K562 (cell line): ENCODE results near the gene XKRX. TPM values are rescaled to one million over a fixed set of nuclear protein-coding genes. Genes with fewer than 3 reads are reported as not detected.

Experiments used
- ATAC-seq: fragments of 200-7000 bp; cut with Tn5 transposase; 3 replicates; pipeline ENCODE4 v1.9.1; 2020; ENCODE audit warnings: moderate library complexity
- BruUV-seq: library from RNA; stranded (reverse); fragments of 400-500 nt; replicated peaks from 2 replicates; lab custom pipeline; 2021; lab: Mats Ljungman, UMichigan
- CTCF ChIA-PET: fragments of 300-600 bp; formaldehyde crosslinking; extraction: SDS; loops from one replicate; lab custom pipeline; 2021; ENCODE audit warnings: low intra/inter-chr PET ratio; lab: Yijun Ruan, JAX
- POLR2A ChIA-PET: fragments of 300-600, 350-650 bp; sonication (Branson Sonifier 250); formaldehyde crosslinking; extraction: SDS; loops from one replicate; lab custom pipeline; 2021; ENCODE audit warnings: antibody characterized with exemption, inconsistent platforms; lab: Yijun Ruan, JAX
- DNase-seq, 4 experiments: peaks; one replicate each; pipeline versions ENCODE4 v3.0.0 to v3.0.0-alpha.2; 2011 to 2018; ENCODE audit warnings: low spot score in 3 of 4, mixed read lengths in 3 of 4; ENCODE audit errors: extremely low read depth in 1 of 4
- FAIRE-seq: peaks from 2 replicates; lab custom pipeline; 2011; peaks lifted over from hg19 to GRCh38; lab: Jason Lieb, UNC
- H2AFZ ChIP-seq: 2 replicates; pipeline ENCODE4 v1.6.0; 2011; ENCODE audit warnings: low read depth, low read length, control low read depth, inconsistent platforms
- H3K27ac ChIP-seq: fragments of 200-600 bp; 3 replicates; pipeline ENCODE4 v1.8.0; 2011; ENCODE audit warnings: low read depth, mild to moderate bottlenecking, control low read depth, inconsistent platforms, low read length, moderate library complexity, mixed read lengths; ENCODE audit errors: extremely low read depth
- H3K27me3 ChIP-seq, 2 experiments: fragments of 300-600 bp in 1 of 2; 2 replicates in 1 of 2; 3 replicates in 1 of 2; pipeline versions ENCODE4 v1.6.0 to v1.8.0; 2011; ENCODE audit warnings: inconsistent platforms in 2 of 2, low read length in 2 of 2, mild to moderate bottlenecking in 1 of 2, mixed read lengths in 1 of 2, moderate library complexity in 1 of 2; ENCODE audit not compliant: control insufficient read depth in 2 of 2, insufficient read depth in 2 of 2
- H3K36me3 ChIP-seq: fragments of 300-600 bp; 3 replicates; pipeline ENCODE4 v1.8.0; 2011; ENCODE audit warnings: mild to moderate bottlenecking, low read length, inconsistent platforms; ENCODE audit not compliant: control insufficient read depth, insufficient read depth
- H3K4me1 ChIP-seq, 2 experiments: fragments of 200-600 bp in 1 of 2; replicated peaks in 1 of 2; 2 replicates in 1 of 2; 3 replicates in 1 of 2; pipeline versions ENCODE4 v1.5.1 to v1.8.0; 2011; ENCODE audit warnings: inconsistent platforms in 2 of 2, low read length in 2 of 2, mild to moderate bottlenecking in 1 of 2, mixed read lengths in 1 of 2, moderate library complexity in 1 of 2; ENCODE audit not compliant: control insufficient read depth in 2 of 2, insufficient read depth in 2 of 2
- H3K4me2 ChIP-seq: 2 replicates; pipeline ENCODE4 v1.6.1; 2011; ENCODE audit warnings: low read length, control low read depth, inconsistent platforms, mixed read lengths; ENCODE audit not compliant: insufficient read depth
- H3K4me3 ChIP-seq: fragments of 200-600 bp; sonication (generic), shearing (Covaris generic); 2 replicates; pipeline ENCODE4 v1.5.1; 2016; ENCODE audit warnings: control low read depth, inconsistent platforms
- H3K79me2 ChIP-seq: fragments of 200-600 bp; 3 replicates; pipeline ENCODE4 v1.8.0; 2011; ENCODE audit warnings: low read length, inconsistent platforms; ENCODE audit not compliant: control insufficient read depth, insufficient read depth
- H3K9ac ChIP-seq, 2 experiments: 2 replicates each; pipeline versions ENCODE4 v1.6.0 to v1.6.1; 2011; ENCODE audit warnings: low read depth in 2 of 2, low read length in 2 of 2, control low read depth in 1 of 2, inconsistent platforms in 1 of 2, mild to moderate bottlenecking in 1 of 2, mixed read lengths in 1 of 2; ENCODE audit not compliant: insufficient read depth in 1 of 2
- H3K9me1 ChIP-seq: one replicate; pipeline ENCODE4 v1.6.0; 2011; ENCODE audit warnings: inconsistent platforms, mild to moderate bottlenecking, low read length, moderate library complexity; ENCODE audit not compliant: control insufficient read depth, insufficient read depth
- H3K9me3 ChIP-seq: replicated peaks from 2 replicates; pipeline ENCODE4 v1.5.1; 2011; ENCODE audit warnings: low read depth, low read length, inconsistent platforms; ENCODE audit not compliant: control insufficient read depth, insufficient read depth
- H4K20me1 ChIP-seq: replicated peaks from 2 replicates; pipeline ENCODE4 v1.6.1; 2011; ENCODE audit warnings: low read length, inconsistent platforms, mixed read lengths; ENCODE audit not compliant: control insufficient read depth, insufficient read depth
- CEBPG ChIP-seq, 3 experiments: fragments of 200-800 bp in 1 of 3; sonication (Bioruptor generic) in 1 of 3; sonication (generic) in 1 of 3; formaldehyde crosslinking in 1 of 3; IDR thresholded peaks in 2 of 3; conservative IDR thresholded peaks in 1 of 3; 2 replicates each; pipeline versions ENCODE4 v1.6.1 to v1.8.0; 2016 to 2022; ENCODE audit warnings: missing compliant biosample characterization in 2 of 3, missing genetic modification characterization in 2 of 3, mild to moderate bottlenecking in 1 of 3, missing genetic modification reagents in 1 of 3
- IRF1 ChIP-seq: sonication (generic); formaldehyde crosslinking; IDR thresholded peaks from 2 replicates; pipeline ENCODE4 v1.8.0; 2022; ENCODE audit warnings: missing genetic modification reagents, mild to moderate bottlenecking, borderline replicate concordance
- POLR2H ChIP-seq: IDR thresholded peaks from 2 replicates; pipeline ENCODE4 v1.6.1; 2016; ENCODE audit warnings: missing genetic modification characterization, low read depth, mild to moderate bottlenecking, control low read depth, missing compliant biosample characterization, moderate library complexity
- SMAD3 ChIP-seq: fragments of 450-650 bp; formaldehyde crosslinking; conservative IDR thresholded peaks from 2 replicates; pipeline ENCODE4 v1.4.0; 2020; ENCODE audit warnings: mild to moderate bottlenecking
- WGBS: fragments of 100-300 bp; shearing (Covaris generic); methylation state at CpG from one replicate; pipeline ENCODE4 v1.1.6; 2016; ENCODE audit warnings: low coverage, mixed read lengths; ENCODE audit not compliant: insufficient coverage; ENCODE audit errors: missing lambda C conversion rate; 5-methylcytosine and 5-hydroxymethylcytosine counted together
- in situ Hi-C: fragments of 300-500 bp; cut with MboI; formaldehyde crosslinking; loops from 4 replicates; pipeline ENCODE4 v1.15.0; 2018; ENCODE audit warnings: inconsistent platforms, mixed read lengths
- intact Hi-C: fragments of 100-400 bp; cut with micrococcal nuclease; formaldehyde crosslinking; loops from 2 replicates; pipeline ENCODE4 v1.14.2; 2022
- polyA plus RNA-seq, 8 experiments: library from polyadenylated mRNA; depleted of rRNA in 4 of 8; stranded (reverse) in 5 of 8; unstranded in 3 of 8; fragments of >200 nt; fragmentation: Nextera tagmentation in 2 of 8; fragmentation: Illumina TruSeq in 1 of 8; extraction: Ambion mirVana in 2 of 8; extraction: Trizol in 1 of 8; gene quantifications; 2 replicates each; pipeline versions ENCODE4 v1.2.1 to v1.2.3, GENCODE V29; 2011 to 2014; ENCODE audit warnings: inconsistent platforms in 1 of 8, missing spikeins in 1 of 8
- total RNA-seq, 7 experiments: library from RNA; depleted of rRNA in 6 of 7; stranded (reverse); fragments of >200 nt in 6 of 7; fragmentation: Illumina TruSeq in 2 of 7; extraction: Trizol in 2 of 7; gene quantifications; 2 replicates each; pipeline versions ENCODE4 v1.2.1 to v1.2.3, GENCODE V29; 2011 to 2021; ENCODE audit warnings: low replicate concordance in 1 of 7

The XKRX gene
- total and polyA plus RNA-seq, 9 of the 15 experiments (the other 6 are each of a cell fraction or from before 2014, with no cell fraction given) = 0.03 TPM; not detected in 8

DNA sequence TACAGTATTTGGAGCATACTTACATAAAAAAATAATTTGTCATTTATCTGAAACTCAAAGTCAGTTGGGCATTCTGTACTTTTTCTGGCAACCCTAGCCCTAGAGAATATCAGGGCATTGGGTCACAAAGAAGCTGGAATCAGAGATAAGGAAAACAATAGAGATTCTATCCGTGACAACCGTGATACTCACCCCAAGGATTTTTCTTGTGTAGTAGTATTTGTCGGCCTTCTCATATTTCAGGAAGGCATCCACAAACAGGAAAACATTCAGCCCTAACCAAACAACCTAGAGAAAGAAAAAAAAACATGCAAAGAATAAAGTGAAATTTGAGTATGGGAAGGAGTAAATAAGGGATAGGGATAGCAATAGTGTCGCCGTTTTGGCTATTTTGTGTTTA, 58.2 kb downstream of the XKRX start (continued):
- TF ChIP-seq SMAD3 (no peak), IRF1 (CRISPR knock-in tag) (no peak)

DNA sequence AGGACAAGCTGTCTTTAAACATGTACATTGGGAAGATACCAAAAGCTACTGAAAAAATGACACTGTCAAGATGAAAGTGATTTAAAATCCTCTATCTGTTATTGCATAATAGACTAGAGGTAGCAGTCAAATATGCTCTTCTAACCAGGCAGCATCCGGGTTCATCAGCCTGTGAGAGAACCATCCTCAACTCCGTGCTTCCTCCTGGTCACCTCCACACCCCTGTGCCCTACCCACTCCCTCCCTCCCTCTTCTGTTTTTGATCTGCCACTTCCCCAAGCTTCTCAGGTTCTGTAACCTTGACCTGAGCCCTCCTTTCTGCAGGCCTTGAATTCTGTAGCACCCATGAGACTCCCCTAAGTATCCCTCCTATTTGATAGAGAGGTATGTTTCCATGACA, 60.4 kb downstream of the XKRX start:
- no peak for ATAC-seq
- ChIA-PET POLR2A (no interaction called here), CTCF (no interaction called here)
- FAIRE-seq = no peak
- no peak overlapping the region for H3K4me2 ChIP-seq
- no peak for DNase-seq
- no peaks in the 10 kb centered on the region for H3K9me3 ChIP-seq
- H3K9ac ChIP-seq = no peak overlapping the region
- no peaks in the 10 kb centered on the region for H3K79me2 ChIP-seq
- H3K27me3 ChIP-seq = peaks cover 0 to 7% of the 10 kb centered on the region in 2 experiments; a peak in 3 of 5 replicates
- in situ Hi-C loops (no loop called here), intact Hi-C loops (no loop called here)
- no peak overlapping the region for H3K4me3 ChIP-seq
- no peak overlapping the region for H3K27ac ChIP-seq
- WGBS = 0% methylated on average over 2 of the region's 2 CpGs
- H4K20me1 ChIP-seq = no peaks in the 10 kb centered on the region
- H3K9me1 ChIP-seq = no peaks in the 10 kb centered on the region
- TF ChIP-seq CEBPG (CRISPR knock-in tag; IDR thresholded peaks at IDR 0.05) (no peak), CEBPG (tag; conservative IDR thresholded peaks at IDR 0.05 in 1 of 2, IDR thresholded peaks at IDR 0.05 in 1 of 2) (peak in 1 of 2 experiments; percentile 4; a peak in 2 of 4 replicates), POLR2H (tag) (no peak)
- no peak overlapping the region for H2AFZ ChIP-seq
- H3K4me1 ChIP-seq = no peaks in the 10 kb centered on the region
- no TSS peak for BruUV-seq
- no peaks in the 10 kb centered on the region for H3K36me3 ChIP-seq
